Erythroblast (primary cell): Measurements from ENCODE around the gene SFMBT2.

Experiments
- GATA1 ChIP-seq: IDR thresholded peaks from 2 replicates; pipeline ENCODE4 v1.6.1; 2011; ENCODE audit warnings: low read depth, mild to moderate bottlenecking, control low read depth, low read length, moderate library complexity
- POLR2A ChIP-seq: IDR thresholded peaks from 2 replicates; pipeline ENCODE4 v1.6.1; 2011; ENCODE audit warnings: mild to moderate bottlenecking, low read length

GRCh38 chr10:7164955-7165354, 245.9 kb downstream of the SFMBT2 start:
- TF ChIP-seq POLR2A (no peak), GATA1 (no peak)
